HUES48 (cell line): Measurements from ENCODE around the gene ATG10.

ENCODE experiments used
- H3K27ac ChIP-seq: one replicate; pipeline ENCODE4 v1.7.0; 2013; ENCODE audit warnings: low read depth, low read length, inconsistent platforms
- H3K27me3 ChIP-seq: 2 replicates; pipeline ENCODE4 v1.6.1; 2013; ENCODE audit warnings: mild to moderate bottlenecking, low read length; ENCODE audit not compliant: control insufficient read depth, insufficient read depth
- H3K36me3 ChIP-seq: 2 replicates; pipeline ENCODE4 v1.6.1; 2013; ENCODE audit warnings: low read length; ENCODE audit not compliant: control insufficient read depth, insufficient read depth
- H3K4me1 ChIP-seq: 2 replicates; pipeline ENCODE4 v1.6.1; 2013; ENCODE audit warnings: mild to moderate bottlenecking, low read length; ENCODE audit not compliant: control insufficient read depth, insufficient read depth
- H3K4me3 ChIP-seq: 2 replicates; pipeline ENCODE4 v1.5.1; 2013; ENCODE audit warnings: mild to moderate bottlenecking, low read depth, low read length
- H3K9ac ChIP-seq: 2 replicates; pipeline ENCODE4 v1.6.1; 2013; ENCODE audit warnings: mild to moderate bottlenecking, low read depth, low read length, moderate library complexity
- H3K9me3 ChIP-seq: 2 replicates; pipeline ENCODE4 v1.6.1; 2013; ENCODE audit warnings: low read length; ENCODE audit not compliant: control insufficient read depth, insufficient read depth

Gene ATG10

GRCh38 chr5:82151204-82151603, 179.4 kb downstream of the ATG10 start:
- H3K27ac ChIP-seq: no peak overlapping the region
- H3K4me1 ChIP-seq: peaks cover 16% of the 10 kb centered on the region
- no peaks in the 10 kb centered on the region for H3K27me3 ChIP-seq
- no peak overlapping the region for H3K4me3 ChIP-seq
- H3K9me3 ChIP-seq: no peaks in the 10 kb centered on the region
- H3K9ac ChIP-seq: no peak overlapping the region
- H3K36me3 ChIP-seq: no peaks in the 10 kb centered on the region

- H3K27ac ChIP-seq: no peak overlapping the region
- no peaks in the 10 kb centered on the region for H3K9me3 ChIP-seq
- no peaks in the 10 kb centered on the region for H3K27me3 ChIP-seq
- no peaks in the 10 kb centered on the region for H3K36me3 ChIP-seq
- H3K9ac ChIP-seq: no peak overlapping the region
- peaks cover 18% of the 10 kb centered on the region for H3K4me1 ChIP-seq
- H3K4me3 ChIP-seq: no peak overlapping the region
Measured at GRCh38 chr5:82151662-82152061, 179.8 kb downstream of the ATG10 start.

GRCh38 chr5:82152978-82153481, 181.2 kb downstream of the ATG10 start:
- H3K4me1 ChIP-seq: peaks cover 19% of the 10 kb centered on the region
- H3K9ac ChIP-seq: no peak overlapping the region
- H3K36me3 ChIP-seq: no peaks in the 10 kb centered on the region

GRCh38 chr5:82154776-82155175, 183.0 kb downstream of the ATG10 start:
- no peaks in the 10 kb centered on the region for H3K36me3 ChIP-seq
- no peaks in the 10 kb centered on the region for H3K27me3 ChIP-seq
- H3K9me3 ChIP-seq: no peaks in the 10 kb centered on the region
- H3K9ac ChIP-seq: no peak overlapping the region
- no peak overlapping the region for H3K27ac ChIP-seq
- H3K4me3 ChIP-seq: no peak overlapping the region
- H3K4me1 ChIP-seq: peaks cover 17% of the 10 kb centered on the region

More at GRCh38 chr5:82152978-82153481, 181.2 kb downstream of the ATG10 start:
- no peak overlapping the region for H3K27ac ChIP-seq
- no peak overlapping the region for H3K4me3 ChIP-seq
- H3K27me3 ChIP-seq: no peaks in the 10 kb centered on the region
- H3K9me3 ChIP-seq: no peaks in the 10 kb centered on the region

GRCh38 chr5:82155305-82155704, 183.5 kb downstream of the ATG10 start:
- no peaks in the 10 kb centered on the region for H3K27me3 ChIP-seq

GRCh38 chr5:82156874-82157273, 185.1 kb downstream of the ATG10 start:
- Histone ChIP-seq H3K9me3 (no peaks in the 10 kb centered on the region), H3K9ac (no peak overlapping the region), H3K4me3 (no peak overlapping the region), H3K36me3 (no peaks in the 10 kb centered on the region), H3K27ac (no peak overlapping the region), H3K4me1 (peaks cover 9% of the 10 kb centered on the region; the same call in 1 of the 2 replicates), H3K27me3 (no peaks in the 10 kb centered on the region)

More at GRCh38 chr5:82155305-82155704, 183.5 kb downstream of the ATG10 start:
- no peaks in the 10 kb centered on the region for H3K9me3 ChIP-seq
- H3K4me1 ChIP-seq: peaks cover 11% of the 10 kb centered on the region
- no peak overlapping the region for H3K27ac ChIP-seq
- no peaks in the 10 kb centered on the region for H3K36me3 ChIP-seq
- H3K9ac ChIP-seq: no peak overlapping the region
- no peak overlapping the region for H3K4me3 ChIP-seq

GRCh38 chr5:82158755-82159413, 187.1 kb downstream of the ATG10 start:
- no peak overlapping the region for H3K4me3 ChIP-seq
- H3K36me3 ChIP-seq: no peaks in the 10 kb centered on the region
- H3K27me3 ChIP-seq: no peaks in the 10 kb centered on the region
- H3K9me3 ChIP-seq: no peaks in the 10 kb centered on the region
- peaks cover 12% of the 10 kb centered on the region for H3K4me1 ChIP-seq
- no peak overlapping the region for H3K27ac ChIP-seq
- H3K9ac ChIP-seq: no peak overlapping the region

- Histone ChIP-seq H3K4me1 (peaks cover 32% of the 10 kb centered on the region), H3K27me3 (no peaks in the 10 kb centered on the region), H3K36me3 (no peaks in the 10 kb centered on the region), H3K27ac (no peak overlapping the region), H3K9ac (no peak overlapping the region), H3K4me3 (no peak overlapping the region), H3K9me3 (no peaks in the 10 kb centered on the region)
Measured at GRCh38 chr5:82160948-82161347, 189.1 kb downstream of the ATG10 start.

- Histone ChIP-seq H3K9ac (no peak overlapping the region), H3K4me1 (peaks cover 39% of the 10 kb centered on the region), H3K27ac (no peak overlapping the region), H3K9me3 (no peaks in the 10 kb centered on the region), H3K27me3 (no peaks in the 10 kb centered on the region), H3K4me3 (no peak overlapping the region), H3K36me3 (no peaks in the 10 kb centered on the region)
Measured at GRCh38 chr5:82162573-82162972, 190.8 kb downstream of the ATG10 start.

- Histone ChIP-seq H3K36me3 (no peaks in the 10 kb centered on the region), H3K4me1 (peaks cover 50% of the 10 kb centered on the region), H3K27ac (no peak overlapping the region), H3K27me3 (no peaks in the 10 kb centered on the region), H3K9ac (no peak overlapping the region), H3K4me3 (no peak overlapping the region), H3K9me3 (no peaks in the 10 kb centered on the region)
Measured at GRCh38 chr5:82163452-82164175, 191.8 kb downstream of the ATG10 start.
